RWPE2 (cell line): ENCODE data around the gene ACAD8.

Experiments used
- ATAC-seq: fragments of 200-7000 bp; cut with Tn5 transposase; 3 replicates; pipeline ENCODE4 v1.9.1; 2021; ENCODE audit warnings: low read depth
- DNase-seq: peaks from one replicate; pipeline ENCODE4 v3.0.0-alpha.2; 2020; ENCODE audit warnings: low spot score
- H3K27ac ChIP-seq: fragments of 450-650 bp; 2 replicates; pipeline ENCODE4 v1.5.1; 2017; ENCODE audit warnings: mild to moderate bottlenecking; ENCODE audit not compliant: poor library complexity, severe bottlenecking
- H3K27me3 ChIP-seq: fragments of 250-450 bp; sonication (Bioruptor Pico); 2 replicates; pipeline ENCODE4 v1.5.1; 2021; ENCODE audit warnings: mild to moderate bottlenecking, moderate library complexity; ENCODE audit not compliant: insufficient read depth, poor library complexity, severe bottlenecking
- H3K36me3 ChIP-seq: fragments of 250-450 bp; sonication (Bioruptor Pico); 2 replicates; pipeline ENCODE4 v1.5.1; 2020; ENCODE audit warnings: low read depth, mild to moderate bottlenecking, moderate library complexity
- H3K4me1 ChIP-seq: fragments of 250-450 bp; sonication (Bioruptor Pico); 2 replicates; pipeline ENCODE4 v1.5.1; 2021; ENCODE audit warnings: mild to moderate bottlenecking, moderate library complexity; ENCODE audit not compliant: insufficient read depth, poor library complexity, severe bottlenecking
- H3K4me3 ChIP-seq: fragments of 250-450 bp; sonication (Bioruptor Pico); 2 replicates; pipeline ENCODE4 v1.5.1; 2021; ENCODE audit warnings: mild to moderate bottlenecking, moderate library complexity; ENCODE audit not compliant: severe bottlenecking
- H3K9me3 ChIP-seq: fragments of 250-450 bp; sonication (Bioruptor Pico); 2 replicates; pipeline ENCODE4 v1.5.1; 2021; ENCODE audit warnings: mild to moderate bottlenecking, moderate library complexity; ENCODE audit not compliant: severe bottlenecking
- TF ChIP-seq, protein P1 (sequence below): fragments of 450-650 bp; IDR thresholded peaks from one replicate; pipeline ENCODE4 v1.5.1; 2017; ENCODE audit warnings: mild to moderate bottlenecking, moderate library complexity; ENCODE audit not compliant: poor library complexity, severe bottlenecking

The ACAD8 gene

GRCh38 chr11:134260983-134261382 is 7.6 kb downstream of the ACAD8 start:
- Histone ChIP-seq H3K27ac (no peak overlapping the region), H3K9me3 (no peaks in the 10 kb centered on the region), H3K4me3 (no peak overlapping the region), H3K36me3 (peaks cover 57% of the 10 kb centered on the region), H3K4me1 (no peaks in the 10 kb centered on the region), H3K27me3 (no peaks in the 10 kb centered on the region)
- DNase-seq (no peak), ATAC-seq (no peak)
- TF ChIP-seq, protein P1, sequence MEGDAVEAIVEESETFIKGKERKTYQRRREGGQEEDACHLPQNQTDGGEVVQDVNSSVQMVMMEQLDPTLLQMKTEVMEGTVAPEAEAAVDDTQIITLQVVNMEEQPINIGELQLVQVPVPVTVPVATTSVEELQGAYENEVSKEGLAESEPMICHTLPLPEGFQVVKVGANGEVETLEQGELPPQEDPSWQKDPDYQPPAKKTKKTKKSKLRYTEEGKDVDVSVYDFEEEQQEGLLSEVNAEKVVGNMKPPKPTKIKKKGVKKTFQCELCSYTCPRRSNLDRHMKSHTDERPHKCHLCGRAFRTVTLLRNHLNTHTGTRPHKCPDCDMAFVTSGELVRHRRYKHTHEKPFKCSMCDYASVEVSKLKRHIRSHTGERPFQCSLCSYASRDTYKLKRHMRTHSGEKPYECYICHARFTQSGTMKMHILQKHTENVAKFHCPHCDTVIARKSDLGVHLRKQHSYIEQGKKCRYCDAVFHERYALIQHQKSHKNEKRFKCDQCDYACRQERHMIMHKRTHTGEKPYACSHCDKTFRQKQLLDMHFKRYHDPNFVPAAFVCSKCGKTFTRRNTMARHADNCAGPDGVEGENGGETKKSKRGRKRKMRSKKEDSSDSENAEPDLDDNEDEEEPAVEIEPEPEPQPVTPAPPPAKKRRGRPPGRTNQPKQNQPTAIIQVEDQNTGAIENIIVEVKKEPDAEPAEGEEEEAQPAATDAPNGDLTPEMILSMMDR: no peak

DNA sequence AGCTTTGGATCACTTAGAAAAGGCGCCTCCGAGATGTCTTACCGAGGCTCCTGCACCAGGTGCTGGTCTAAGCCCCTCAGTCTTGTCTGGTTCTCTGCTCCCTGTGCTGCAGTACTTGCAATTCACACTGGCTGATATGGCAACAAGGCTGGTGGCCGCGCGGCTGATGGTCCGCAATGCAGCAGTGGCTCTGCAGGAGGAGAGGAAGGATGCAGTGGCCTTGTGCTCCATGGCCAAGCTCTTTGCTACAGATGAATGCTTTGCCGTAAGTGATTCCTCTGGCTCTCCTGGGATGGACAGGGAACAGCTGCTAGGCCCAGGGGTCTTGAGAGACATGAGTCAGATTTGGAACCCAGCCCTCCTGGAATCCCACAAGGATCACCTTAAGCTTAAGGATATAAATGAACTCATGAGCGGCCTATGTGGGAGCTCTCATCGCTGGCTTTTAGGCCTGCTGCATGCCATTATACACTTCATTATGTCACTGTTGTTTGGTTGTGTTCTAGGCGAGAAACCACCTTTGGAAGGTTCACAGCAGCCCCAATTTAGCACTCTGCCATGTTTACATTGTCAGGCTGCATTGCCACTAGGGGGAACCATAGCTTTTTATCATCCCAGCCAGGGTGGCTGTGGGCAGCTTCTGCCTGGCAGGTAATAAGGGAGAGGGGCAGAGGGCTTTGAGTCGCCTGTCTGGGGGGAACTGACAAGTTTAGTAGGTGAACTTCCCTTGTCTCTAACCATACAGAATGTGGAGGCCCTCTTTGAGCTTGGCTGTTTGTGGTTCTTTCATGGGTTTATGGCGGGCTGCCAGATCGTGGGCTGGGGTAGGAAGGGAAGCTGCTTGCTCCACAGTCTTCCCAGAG is 8.5 kb downstream of the ACAD8 start:
- peaks cover 49% of the 10 kb centered on the region for H3K36me3 ChIP-seq
- no peak for DNase-seq
- TF ChIP-seq, protein P1: peak; percentile 55
- peaks cover 7% of the 10 kb centered on the region for H3K4me1 ChIP-seq
- no peak overlapping the region for H3K27ac ChIP-seq
- no peaks in the 10 kb centered on the region for H3K27me3 ChIP-seq
- H3K9me3 ChIP-seq: no peaks in the 10 kb centered on the region
- no peak for ATAC-seq
- no peak overlapping the region for H3K4me3 ChIP-seq

DNA sequence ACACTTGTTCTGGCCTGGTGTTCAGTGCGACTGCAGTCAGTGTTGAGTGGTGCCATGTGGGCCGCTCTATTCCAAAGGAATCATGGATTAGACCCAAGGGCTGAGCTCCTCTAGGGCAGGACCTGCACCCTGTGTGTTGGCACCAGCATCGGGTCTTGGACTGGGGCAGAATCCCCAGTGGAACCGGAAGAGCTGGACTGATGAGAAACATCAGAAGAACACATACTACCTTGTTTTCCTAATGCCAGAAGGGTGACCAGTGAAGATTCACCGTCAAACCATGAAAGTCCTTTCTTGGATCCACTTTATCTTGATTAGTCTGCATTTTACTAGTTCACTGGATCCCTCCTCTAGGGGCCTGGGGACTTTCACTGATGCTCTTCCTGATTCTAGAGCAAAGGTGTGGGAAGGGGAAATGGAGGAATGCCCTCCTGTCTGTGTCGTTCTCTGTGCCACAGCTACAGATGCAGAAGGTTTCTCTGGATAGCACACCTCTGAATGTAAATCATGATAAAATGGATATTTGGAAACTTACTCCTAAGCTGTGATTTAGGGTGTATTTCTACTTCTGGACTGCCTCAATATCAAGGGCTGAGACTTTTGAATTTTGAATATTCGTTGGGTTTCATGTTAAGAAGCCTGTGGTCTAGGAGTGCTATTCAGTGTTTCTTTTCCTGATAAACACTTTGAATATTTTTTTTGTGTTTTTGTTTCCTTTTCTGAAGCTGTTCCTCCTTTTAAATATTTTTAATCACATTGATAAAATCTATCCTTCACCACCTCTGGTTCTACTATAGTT is 11.8 kb downstream of the ACAD8 start:
- DNase-seq (no peak), ATAC-seq (no peak)
- TF ChIP-seq, protein P1: no peak
- H3K9me3 ChIP-seq: no peaks in the 10 kb centered on the region
- H3K4me3 ChIP-seq: no peak overlapping the region
- peaks cover 18% of the 10 kb centered on the region for H3K4me1 ChIP-seq
- peak overlapping the region; percentile 75 for H3K27ac ChIP-seq
- H3K36me3 ChIP-seq: peaks cover 26% of the 10 kb centered on the region
- no peaks in the 10 kb centered on the region for H3K27me3 ChIP-seq

GRCh38 chr11:134266440-134266839 is 13.1 kb downstream of the ACAD8 start:
- H3K4me1 ChIP-seq: peaks cover 18% of the 10 kb centered on the region
- TF ChIP-seq, protein P1: no peak
- H3K36me3 ChIP-seq: peaks cover 22% of the 10 kb centered on the region
- DNase-seq (no peak), ATAC-seq (peak; percentile 25)
- H3K9me3 ChIP-seq: no peaks in the 10 kb centered on the region
- H3K27ac ChIP-seq: peak overlapping the region; percentile 75
- H3K4me3 ChIP-seq: no peak overlapping the region
- no peaks in the 10 kb centered on the region for H3K27me3 ChIP-seq
